MG63 (cell line): ENCODE results near the gene CD300LG. TPM values are rescaled to one million over a fixed set of nuclear protein-coding genes. Genes with fewer than 3 reads are reported as not detected.

ENCODE experiments used
- DNase-seq: peaks from one replicate; pipeline ENCODE4 v3.0.0-alpha.2; 2020
- H3K27me3 ChIP-seq: fragments of 250-450 bp; sonication (Bioruptor Pico); 2 replicates; pipeline ENCODE4 v1.5.1; 2020; ENCODE audit warnings: mild to moderate bottlenecking, moderate library complexity
- H3K36me3 ChIP-seq: fragments of 250-450 bp; sonication (Bioruptor Pico); 2 replicates; pipeline ENCODE4 v1.5.1; 2020; ENCODE audit warnings: mild to moderate bottlenecking, moderate library complexity
- H3K4me3 ChIP-seq: fragments of 250-450 bp; sonication (Bioruptor Pico); 2 replicates; pipeline ENCODE4 v1.5.1; 2020; ENCODE audit warnings: mild to moderate bottlenecking, moderate library complexity
- H3K9me3 ChIP-seq: fragments of 250-450 bp; sonication (Bioruptor Pico); 2 replicates; pipeline ENCODE4 v1.5.1; 2020; ENCODE audit warnings: mild to moderate bottlenecking, moderate library complexity
- total RNA-seq: library from RNA; depleted of rRNA; stranded (reverse); fragments of >200 nt; shearing (Covaris generic); gene quantifications from 2 replicates; pipeline ENCODE4 v1.2.3, GENCODE V29; 2014; ENCODE audit warnings: low replicate concordance; rRNA removed

CD300LG gene
- total RNA-seq, 1 experiment from 2014 or later, result not detected

DNA sequence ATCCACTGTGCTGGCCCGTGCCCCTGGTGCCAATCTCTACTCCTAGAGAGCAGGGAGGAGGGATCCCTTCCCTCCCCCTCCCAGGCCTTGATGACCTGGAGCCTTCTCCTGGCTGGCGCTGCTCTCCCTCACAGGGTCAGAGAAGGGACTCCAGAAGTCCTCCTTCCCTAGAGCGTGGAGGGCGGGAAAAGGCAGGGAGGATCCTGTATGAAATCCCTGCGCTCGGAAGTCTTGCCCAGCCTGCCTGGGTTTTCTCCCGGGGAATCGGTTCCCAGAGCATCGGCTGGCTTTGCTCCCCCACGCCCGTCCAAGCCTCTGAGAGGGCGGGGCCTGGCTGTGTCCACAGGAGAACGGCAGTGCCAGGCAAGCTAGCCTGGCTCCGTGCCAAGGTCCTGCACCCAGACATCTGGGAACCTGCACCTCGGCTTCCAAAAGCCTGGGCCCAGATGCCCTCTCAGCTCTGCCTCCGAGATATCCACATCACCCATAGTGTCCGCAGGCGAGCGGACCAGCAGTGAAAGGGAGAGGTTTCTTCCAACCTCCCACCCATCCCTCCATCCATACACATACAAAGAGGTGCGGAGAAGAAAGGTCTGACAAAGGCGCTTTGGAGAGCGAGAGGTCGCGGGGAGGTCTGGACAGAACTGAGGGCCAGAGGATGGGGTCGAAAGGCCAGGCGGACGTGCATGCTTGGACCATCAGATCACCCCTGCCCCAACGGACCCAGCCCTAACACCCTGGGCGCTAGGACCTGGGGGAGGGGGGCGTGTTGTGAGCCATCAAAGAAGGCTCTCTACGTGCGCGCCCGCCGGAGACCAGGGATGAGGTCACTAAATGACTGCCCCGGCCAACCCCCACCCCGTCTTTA is 59.2 kb downstream of the CD300LG start:
- DNase-seq, result no peak
- Histone ChIP-seq H3K36me3 (no peaks in the 10 kb centered on the region), H3K27me3 (peaks cover 19% of the 10 kb centered on the region)

DNA sequence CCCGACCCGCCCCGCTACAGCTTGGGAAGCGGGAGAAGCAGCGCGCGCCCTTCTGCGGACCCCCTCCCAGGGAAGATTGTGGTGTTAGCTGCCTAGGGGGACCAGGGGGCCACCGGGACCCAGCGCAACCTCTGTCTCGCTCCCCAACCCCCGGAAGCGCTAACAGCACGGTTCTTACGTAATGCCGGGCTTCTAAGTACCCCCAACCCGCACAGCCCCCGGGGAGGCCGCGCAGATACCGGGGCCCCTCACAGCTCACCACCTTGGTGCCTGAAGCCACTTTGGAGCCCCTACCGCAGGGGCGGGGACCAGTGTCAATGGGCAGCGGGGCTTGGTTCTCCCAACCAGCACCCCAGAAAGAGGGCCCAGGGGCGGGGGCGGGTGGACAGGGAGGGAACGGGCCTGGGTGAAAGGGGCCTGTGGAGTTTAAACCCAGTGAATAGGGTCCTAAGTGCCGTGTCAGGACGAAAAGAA is 60.0 kb downstream of the CD300LG start:
- no peak for DNase-seq
- H3K36me3 ChIP-seq, result no peaks in the 10 kb centered on the region
- peaks cover 19% of the 10 kb centered on the region for H3K27me3 ChIP-seq
- no peak overlapping the region for H3K4me3 ChIP-seq
- no peaks in the 10 kb centered on the region for H3K9me3 ChIP-seq

More for the DNA sequence above, 59.2 kb downstream of the CD300LG start:
- H3K4me3 ChIP-seq, result no peak overlapping the region
- H3K9me3 ChIP-seq, result no peaks in the 10 kb centered on the region

DNA sequence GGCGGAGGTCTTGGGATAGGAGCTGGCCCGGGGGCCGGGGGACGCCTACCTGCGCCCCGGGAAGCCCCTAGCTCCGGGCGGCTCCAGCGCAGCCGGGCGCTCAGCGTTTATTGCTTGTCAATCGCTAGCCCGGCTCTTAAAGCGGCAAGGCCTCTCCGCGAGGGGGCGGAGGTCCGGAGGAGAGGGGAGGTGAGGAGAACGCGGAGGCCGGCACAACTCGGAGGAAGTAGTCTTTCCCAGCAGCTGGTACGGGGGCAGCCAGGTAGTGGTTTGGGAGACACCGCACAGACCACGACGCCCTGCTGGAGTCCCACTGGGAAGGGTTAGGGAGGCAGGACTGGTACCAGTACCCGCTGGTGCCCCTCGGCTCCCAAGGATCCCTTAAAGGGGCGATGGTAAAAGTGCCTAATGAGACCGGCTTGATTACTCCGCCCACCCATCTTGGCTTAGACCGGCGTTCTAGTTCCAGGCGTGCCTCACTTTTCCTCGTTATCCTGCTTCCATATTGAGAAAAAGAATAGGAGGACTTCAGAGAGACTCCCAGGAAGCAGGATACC is 60.5 kb downstream of the CD300LG start, which contains the start of gene MPP2:
Gene MPP2 (minus strand): TSS at position 112 of the 557 bp plus-strand sequence. CDS start 3,076 bp downstream, outside the sequence.
- Histone ChIP-seq H3K36me3 (no peaks in the 10 kb centered on the region), H3K4me3 (no peak within 1 kb of the TSS), H3K9me3 (no peaks in the 10 kb centered on the region), H3K27me3 (peaks cover 19% of the 10 kb centered on the region)
- no peak for DNase-seq

DNA sequence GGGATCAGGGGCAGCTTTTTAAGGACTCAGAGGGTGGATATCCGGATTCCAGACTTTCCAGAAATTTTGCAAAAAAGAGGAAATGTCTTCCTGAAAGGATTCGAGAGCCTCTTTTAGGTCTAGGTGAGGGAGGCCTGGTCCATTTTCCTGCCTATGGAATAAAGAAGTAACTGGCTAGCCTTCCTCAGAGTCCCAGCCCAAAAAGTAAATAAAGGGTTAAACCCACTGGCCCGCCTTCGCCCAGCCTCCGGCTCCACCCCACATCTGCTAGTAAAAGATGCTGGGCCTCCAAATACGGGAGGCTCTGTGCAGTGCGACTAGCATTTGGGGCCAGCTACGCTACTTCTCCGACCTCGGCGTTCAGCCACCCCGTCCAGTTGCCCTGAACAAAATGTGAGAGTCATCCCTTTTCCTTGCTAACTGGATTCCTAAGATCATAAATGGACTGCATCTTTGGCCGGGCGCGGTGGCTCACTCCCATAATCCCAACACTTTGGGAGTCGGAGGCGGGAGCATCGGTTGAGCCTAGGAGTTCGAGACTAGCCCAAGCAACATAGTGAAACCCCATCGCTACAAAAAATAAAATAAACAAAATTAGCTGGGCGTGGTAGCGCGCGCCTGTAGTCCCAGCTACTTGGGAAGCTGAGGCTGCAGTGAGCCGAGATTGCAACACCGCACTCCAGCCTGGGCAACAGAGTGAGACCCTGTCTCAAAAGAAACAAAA is 61.2 kb downstream of the CD300LG start:
- H3K36me3 ChIP-seq, result no peaks in the 10 kb centered on the region
- peaks cover 19% of the 10 kb centered on the region for H3K27me3 ChIP-seq
- H3K9me3 ChIP-seq, result no peaks in the 10 kb centered on the region
- no peak overlapping the region for H3K4me3 ChIP-seq
- no peak for DNase-seq

DNA sequence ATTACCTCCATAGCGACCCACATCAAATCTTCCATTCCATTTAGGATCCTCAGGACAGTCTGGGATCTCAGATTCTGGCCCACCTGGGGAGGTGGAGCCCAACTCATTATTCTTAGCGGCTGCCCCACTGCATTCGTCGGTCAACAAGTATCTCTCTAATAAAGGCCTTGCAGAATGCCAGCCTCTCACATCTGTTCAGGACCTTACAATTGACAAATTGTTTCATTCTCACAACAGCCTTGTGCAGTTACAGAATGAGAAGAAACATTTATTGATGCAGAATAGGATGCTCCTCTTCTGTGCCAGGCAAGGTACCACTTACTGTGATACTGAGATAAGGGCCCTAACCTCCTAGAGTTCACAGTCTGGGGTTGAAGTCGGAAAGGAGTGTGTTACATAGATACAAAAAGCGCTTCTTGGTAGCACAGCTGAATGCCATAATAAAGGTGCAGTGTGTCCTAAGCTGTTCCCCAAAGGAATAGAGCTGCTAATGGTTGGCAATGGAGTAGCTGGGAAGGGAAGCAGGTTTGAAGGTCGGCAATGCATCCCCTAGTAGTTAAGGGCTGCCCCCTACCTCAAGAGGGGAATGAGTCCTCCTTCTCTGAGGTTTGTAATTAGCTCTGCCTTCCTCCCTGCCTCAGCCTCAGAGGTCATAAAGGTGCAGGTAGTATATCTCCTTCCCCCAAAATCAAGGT is 62.7 kb downstream of the CD300LG start:
- peaks cover 19% of the 10 kb centered on the region for H3K27me3 ChIP-seq
- no peaks in the 10 kb centered on the region for H3K36me3 ChIP-seq
- H3K9me3 ChIP-seq, result no peaks in the 10 kb centered on the region
- no peak for DNase-seq
- no peak overlapping the region for H3K4me3 ChIP-seq

DNA sequence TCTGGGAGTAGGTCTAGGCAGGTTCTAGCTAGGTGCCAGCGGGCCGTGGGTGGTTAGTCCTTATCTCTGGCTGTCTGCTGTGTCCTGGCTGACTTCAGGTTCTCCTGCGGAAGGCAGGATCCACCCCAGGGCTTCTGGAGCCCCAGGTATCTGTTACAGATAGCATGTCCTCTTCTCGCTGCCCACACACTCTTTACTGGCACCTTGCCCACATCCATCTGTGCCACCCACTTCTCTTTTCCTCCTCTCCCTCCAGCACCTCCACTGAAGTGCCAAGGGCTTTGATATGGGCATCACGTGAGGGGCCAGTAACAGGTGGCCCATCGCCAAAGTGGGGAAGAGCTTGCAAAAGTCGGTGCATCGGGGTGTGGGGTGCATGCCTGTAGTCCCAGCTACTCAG is 64.9 kb downstream of the CD300LG start:
- Histone ChIP-seq H3K27me3 (peaks cover 15% of the 10 kb centered on the region), H3K9me3 (no peaks in the 10 kb centered on the region), H3K36me3 (no peaks in the 10 kb centered on the region), H3K4me3 (no peak overlapping the region)
- DNase-seq, result no peak

DNA sequence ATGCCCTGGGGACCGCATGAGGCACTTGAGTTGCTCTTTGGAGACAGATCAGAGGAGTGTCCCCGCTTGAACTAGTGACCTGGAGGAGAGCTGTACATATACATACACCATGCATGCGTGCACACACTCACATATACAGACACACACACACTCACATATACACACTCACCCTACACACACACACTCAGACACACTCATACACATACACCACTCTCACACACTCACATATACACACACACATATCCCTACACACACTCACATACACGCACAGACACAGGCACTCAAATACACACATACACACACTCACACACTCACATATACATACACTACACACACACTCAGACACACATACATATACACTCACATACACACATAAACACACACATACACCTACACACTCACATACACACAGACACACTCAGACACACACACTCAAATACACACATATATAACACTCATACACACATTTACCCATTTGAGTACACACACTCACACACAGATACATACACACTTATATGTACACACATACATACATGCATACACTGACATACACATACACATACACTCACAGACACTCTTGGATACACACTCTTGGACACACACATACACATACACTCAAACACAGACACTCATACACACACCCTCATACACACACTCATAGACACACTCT is 65.8 kb downstream of the CD300LG start:
- Histone ChIP-seq H3K9me3 (no peaks in the 10 kb centered on the region), H3K36me3 (no peaks in the 10 kb centered on the region), H3K27me3 (peaks cover 6% of the 10 kb centered on the region), H3K4me3 (no peak overlapping the region)
- no peak for DNase-seq

Other genes starting within 250 kb of the CD300LG start
- 1.1 TPM in 1 of 2 replicates, not detected in the other for gene MEOX1, start 185.3 kb upstream of the CD300LG start, total RNA-seq
- gene SOST, start 88.4 kb upstream of the CD300LG start, total RNA-seq, result not detected in 2 replicates
- gene DUSP3, start 68.2 kb upstream of the CD300LG start, total RNA-seq, result 13.6 and 37.9 TPM in 2 replicates
- gene CFAP97D1, start 66.7 kb upstream of the CD300LG start, total RNA-seq, result not detected in 2 replicates
- gene MPP3, start 14.0 kb upstream of the CD300LG start, total RNA-seq, result 3.9 and 4.4 TPM in 2 replicates
- gene MPP2, start 60.4 kb downstream of the CD300LG start, total RNA-seq, result 1.0 and 3.7 TPM in 2 replicates
- gene PPY, start 95.3 kb downstream of the CD300LG start, total RNA-seq, result not detected in 2 replicates
- gene PYY, start 106.8 kb downstream of the CD300LG start, total RNA-seq, result not detected in 2 replicates
- gene NAGS, start 157.4 kb downstream of the CD300LG start, total RNA-seq, result 1.4 TPM in 1 of 2 replicates, not detected in the other
- gene TMEM101, start 167.8 kb downstream of the CD300LG start, total RNA-seq, result 33.2 and 56.8 TPM in 2 replicates
- 107 and 128 TPM in 2 replicates for gene LSM12, start 219.5 kb downstream of the CD300LG start, total RNA-seq
- 9.4 and 22.8 TPM in 2 replicates for gene G6PC3, start 223.6 kb downstream of the CD300LG start, total RNA-seq